BE2C (cell line): ENCODE data around the gene OLFML1.

Experiments used
- DNase-seq: peaks from one replicate; pipeline ENCODE4 v3.0.0-alpha.2; 2020
- H3K27me3 ChIP-seq: fragments of 250-450 bp; sonication (Bioruptor Pico); 2 replicates; pipeline ENCODE4 v1.5.1; 2020; ENCODE audit warnings: mild to moderate bottlenecking
- H3K36me3 ChIP-seq: fragments of 250-450 bp; sonication (Bioruptor Pico); 2 replicates; pipeline ENCODE4 v1.5.1; 2020; ENCODE audit warnings: mild to moderate bottlenecking
- H3K4me1 ChIP-seq: fragments of 250-450 bp; sonication (Bioruptor Pico); 2 replicates; pipeline ENCODE4 v1.5.1; 2020
- H3K4me3 ChIP-seq: 2 replicates; pipeline ENCODE4 v1.5.1; 2011; ENCODE audit warnings: low read depth, low read length
- H3K9me3 ChIP-seq: fragments of 250-450 bp; sonication (Bioruptor Pico); 2 replicates; pipeline ENCODE4 v1.5.1; 2020
- CTCF ChIP-seq: IDR thresholded peaks from 2 replicates; pipeline ENCODE4 v1.5.1; 2012; ENCODE audit warnings: mild to moderate bottlenecking, low read depth, low read length

The OLFML1 gene

GRCh38 chr11:7528514-7529049 lies 43.3 kb downstream of the OLFML1 start:
- DNase-seq: no peak
- no peak for TF ChIP-seq CTCF
- H3K9me3 ChIP-seq: no peaks in the 10 kb centered on the region
- no peaks in the 10 kb centered on the region for H3K27me3 ChIP-seq
- H3K4me3 ChIP-seq: no peak overlapping the region
- no peaks in the 10 kb centered on the region for H3K4me1 ChIP-seq
- no peaks in the 10 kb centered on the region for H3K36me3 ChIP-seq

- Histone ChIP-seq H3K4me3 (no peak overlapping the region), H3K4me1 (no peaks in the 10 kb centered on the region), H3K9me3 (no peaks in the 10 kb centered on the region), H3K36me3 (no peaks in the 10 kb centered on the region), H3K27me3 (no peaks in the 10 kb centered on the region)
- no peak for TF ChIP-seq CTCF
- no peak for DNase-seq
Observed at GRCh38 chr11:7530013-7530640, 44.8 kb downstream of the OLFML1 start.

- TF ChIP-seq CTCF: no peak
- Histone ChIP-seq H3K4me1 (no peaks in the 10 kb centered on the region), H3K27me3 (no peaks in the 10 kb centered on the region), H3K36me3 (no peaks in the 10 kb centered on the region), H3K9me3 (no peaks in the 10 kb centered on the region), H3K4me3 (no peak overlapping the region)
- DNase-seq: no peak
Observed at GRCh38 chr11:7531011-7531410, 45.7 kb downstream of the OLFML1 start.

GRCh38 chr11:7532405-7533145 lies 47.3 kb downstream of the OLFML1 start:
- DNase-seq: no peak
- TF ChIP-seq CTCF: no peak
- no peaks in the 10 kb centered on the region for H3K4me1 ChIP-seq
- H3K36me3 ChIP-seq: no peaks in the 10 kb centered on the region
- H3K4me3 ChIP-seq: no peak overlapping the region
- H3K9me3 ChIP-seq: no peaks in the 10 kb centered on the region
- no peaks in the 10 kb centered on the region for H3K27me3 ChIP-seq

- no peak for DNase-seq
- Histone ChIP-seq H3K27me3 (no peaks in the 10 kb centered on the region), H3K4me1 (no peaks in the 10 kb centered on the region), H3K4me3 (no peak overlapping the region), H3K36me3 (no peaks in the 10 kb centered on the region), H3K9me3 (no peaks in the 10 kb centered on the region)
- TF ChIP-seq CTCF: no peak
Observed at GRCh38 chr11:7533199-7534041, 48.1 kb downstream of the OLFML1 start.
